Mesendoderm (in vitro differentiated cells): Measurements from ENCODE around the gene RNF214.

ENCODE experiments used
- DNase-seq: peaks from one replicate; pipeline ENCODE4 v3.0.0; 2013
- H2AK5ac ChIP-seq: 2 replicates; pipeline ENCODE4 v1.6.1; 2013; ENCODE audit warnings: low read length, inconsistent platforms
- H2BK120ac ChIP-seq: 2 replicates; pipeline ENCODE4 v1.6.1; 2013; ENCODE audit warnings: low read depth, mild to moderate bottlenecking, low read length, moderate library complexity, mixed read lengths
- H2BK15ac ChIP-seq: replicated peaks from 2 replicates; pipeline ENCODE4 v1.6.1; 2013; ENCODE audit warnings: low read depth, mild to moderate bottlenecking, moderate library complexity
- H2BK5ac ChIP-seq: 2 replicates; pipeline ENCODE4 v1.6.1; 2013; ENCODE audit warnings: low read length, inconsistent platforms
- H3K18ac ChIP-seq: 2 replicates; pipeline ENCODE4 v1.6.1; 2013; ENCODE audit warnings: mild to moderate bottlenecking, low read length, mixed read lengths
- H3K23ac ChIP-seq: one replicate; pipeline ENCODE4 v1.6.1; 2013; ENCODE audit warnings: low read length
- H3K27ac ChIP-seq: 2 replicates; pipeline ENCODE4 v1.5.1; 2013; ENCODE audit warnings: low read depth, mild to moderate bottlenecking, inconsistent platforms, low read length, moderate library complexity
- H3K27me3 ChIP-seq: 2 replicates; pipeline ENCODE4 v1.6.1; 2013; ENCODE audit warnings: low read length, control low read depth, mild to moderate bottlenecking, inconsistent platforms; ENCODE audit not compliant: insufficient read depth, poor library complexity
- H3K36me3 ChIP-seq: 2 replicates; pipeline ENCODE4 v1.6.1; 2013; ENCODE audit warnings: low read length, inconsistent platforms; ENCODE audit not compliant: control insufficient read depth, insufficient read depth
- H3K4ac ChIP-seq: one replicate; pipeline ENCODE4 v1.6.1; 2013; ENCODE audit warnings: low read depth, mild to moderate bottlenecking, low read length, moderate library complexity
- H3K4me1 ChIP-seq: 2 replicates; pipeline ENCODE4 v1.6.1; 2013; ENCODE audit warnings: low read depth, low read length, inconsistent platforms; ENCODE audit not compliant: control insufficient read depth
- H3K4me2 ChIP-seq: 2 replicates; pipeline ENCODE4 v1.6.1; 2013; ENCODE audit warnings: low read length
- H3K4me3 ChIP-seq: 2 replicates; pipeline ENCODE4 v1.5.1; 2013; ENCODE audit warnings: mild to moderate bottlenecking, low read length
- H3K56ac ChIP-seq: one replicate; pipeline ENCODE4 v1.6.1; 2013; ENCODE audit warnings: low read length
- H3K79me1 ChIP-seq: 2 replicates; pipeline ENCODE4 v1.6.1; 2013; ENCODE audit warnings: low read length, inconsistent platforms
- H3K79me2 ChIP-seq: 2 replicates; pipeline ENCODE4 v1.6.1; 2013; ENCODE audit warnings: mild to moderate bottlenecking, low read length; ENCODE audit not compliant: control insufficient read depth, insufficient read depth
- H3K9ac ChIP-seq: 2 replicates; pipeline ENCODE4 v1.6.1; 2013; ENCODE audit warnings: low read length, inconsistent platforms
- H4K5ac ChIP-seq: one replicate; pipeline ENCODE4 v1.6.1; 2013; ENCODE audit warnings: low read length
- H4K8ac ChIP-seq: one replicate; pipeline ENCODE4 v1.6.1; 2013; ENCODE audit warnings: low read depth, mild to moderate bottlenecking, control low read depth, low read length, moderate library complexity
- WGBS: extraction: QIAGEN DNeasy Blood & Tissue Kit; methylation state at CpG from one replicate; pipeline ENCODE4 v1.1.7; 2013; ENCODE audit warnings: low lambda C conversion rate, missing lambda C conversion rate; ENCODE audit not compliant: insufficient coverage; ENCODE audit errors: extremely low coverage; 5-methylcytosine and 5-hydroxymethylcytosine counted together

RNF214 gene

DNA sequence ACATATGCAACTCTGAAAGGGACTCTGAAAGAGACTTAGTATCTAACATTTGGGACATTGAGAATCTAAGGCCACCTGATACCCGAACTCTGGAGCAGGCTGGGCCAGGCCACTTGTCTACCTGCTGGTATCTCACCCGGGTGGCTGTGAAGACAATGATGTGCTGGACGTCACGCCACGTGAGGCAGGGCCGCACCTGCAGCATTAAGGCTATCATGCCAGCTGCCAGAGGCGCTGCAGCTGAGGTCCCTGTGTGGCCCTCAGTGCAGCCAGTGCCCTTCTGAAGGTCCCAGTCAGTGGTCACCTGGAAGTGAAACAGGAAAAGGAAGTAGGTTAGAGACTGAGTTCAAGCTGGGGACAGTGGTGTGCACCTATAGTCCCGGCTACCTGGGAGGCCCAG lies 13.0 kb upstream of the RNF214 start:
- no peak overlapping the region for H3K27ac ChIP-seq
- H3K4me1 ChIP-seq: no peaks in the 10 kb centered on the region
- H3K4me3 ChIP-seq: no peak overlapping the region
- H3K27me3 ChIP-seq: no peaks in the 10 kb centered on the region
- H2BK15ac ChIP-seq: no peak overlapping the region
- H4K5ac ChIP-seq: no peak overlapping the region
- no peak overlapping the region for H2BK120ac ChIP-seq
- H2BK5ac ChIP-seq: no peak overlapping the region
- peaks cover 18% of the 10 kb centered on the region for H3K36me3 ChIP-seq
- no peak overlapping the region for H3K4ac ChIP-seq
- no peak overlapping the region for H4K8ac ChIP-seq
- H3K9ac ChIP-seq: no peak overlapping the region
- H3K79me1 ChIP-seq: no peaks in the 10 kb centered on the region
- no CpG with 5 or more reads among the region's 8 CpGs for WGBS
- H2AK5ac ChIP-seq: no peak overlapping the region
- DNase-seq: no peak
- no peak overlapping the region for H3K18ac ChIP-seq
- no peak overlapping the region for H3K23ac ChIP-seq
- H3K56ac ChIP-seq: no peak overlapping the region
- no peaks in the 10 kb centered on the region for H3K79me2 ChIP-seq
- no peak overlapping the region for H3K4me2 ChIP-seq

DNA sequence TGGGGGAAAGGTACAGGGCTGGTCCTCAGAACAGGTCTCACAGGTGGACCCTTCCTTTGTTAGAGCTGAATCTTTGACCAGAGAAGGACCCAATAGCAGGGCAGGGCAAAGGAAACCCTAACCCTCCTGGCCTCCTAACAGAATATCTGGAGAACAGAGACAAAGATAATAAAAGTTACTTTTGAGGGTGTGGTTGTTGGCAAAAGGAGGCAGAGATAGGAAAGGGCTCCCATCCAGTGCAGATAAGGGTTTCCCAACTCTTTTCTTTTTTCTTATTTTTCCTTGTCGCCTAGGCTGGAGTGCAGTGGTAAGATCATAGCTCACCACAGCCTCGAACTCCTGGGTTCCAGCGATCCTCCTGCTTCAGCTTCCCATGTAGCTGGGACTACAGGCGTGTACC lies 12.5 kb upstream of the RNF214 start:
- H3K56ac ChIP-seq: no peak overlapping the region
- no peak overlapping the region for H2BK15ac ChIP-seq
- H3K27ac ChIP-seq: no peak overlapping the region
- H2BK5ac ChIP-seq: no peak overlapping the region
- WGBS: no CpG with 5 or more reads among the region's 4 CpGs
- no peak overlapping the region for H2BK120ac ChIP-seq
- no peak overlapping the region for H3K18ac ChIP-seq
- H4K8ac ChIP-seq: no peak overlapping the region
- H3K79me2 ChIP-seq: no peaks in the 10 kb centered on the region
- no peak overlapping the region for H3K4me3 ChIP-seq
- H4K5ac ChIP-seq: no peak overlapping the region
- DNase-seq: no peak
- H3K9ac ChIP-seq: no peak overlapping the region
- H2AK5ac ChIP-seq: no peak overlapping the region
- H3K79me1 ChIP-seq: no peaks in the 10 kb centered on the region
- peaks cover 18% of the 10 kb centered on the region for H3K36me3 ChIP-seq
- no peak overlapping the region for H3K4me2 ChIP-seq
- H3K23ac ChIP-seq: no peak overlapping the region
- no peaks in the 10 kb centered on the region for H3K27me3 ChIP-seq
- no peak overlapping the region for H3K4ac ChIP-seq
- no peaks in the 10 kb centered on the region for H3K4me1 ChIP-seq

DNA sequence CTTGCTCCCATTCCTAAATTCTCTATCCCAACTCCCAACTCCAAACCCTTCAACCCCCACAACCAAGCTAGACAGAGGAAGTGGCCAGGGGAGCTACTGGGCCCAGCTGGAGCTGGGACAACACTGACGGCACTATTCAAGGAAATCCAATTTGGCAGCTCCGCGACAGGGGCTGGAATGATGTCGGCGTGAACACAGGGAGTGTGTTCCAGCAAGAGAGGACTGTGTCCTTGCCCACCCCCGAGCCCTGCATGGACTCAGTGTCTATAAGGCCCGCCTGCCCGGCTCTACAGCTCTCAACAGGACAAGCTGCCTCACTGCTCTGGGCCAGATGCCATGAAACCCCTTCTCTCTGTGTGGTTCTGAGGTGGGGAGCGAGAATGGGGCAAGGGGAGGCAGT lies 11.9 kb upstream of the RNF214 start:
- no CpG with 5 or more reads among the region's 9 CpGs for WGBS

DNA sequence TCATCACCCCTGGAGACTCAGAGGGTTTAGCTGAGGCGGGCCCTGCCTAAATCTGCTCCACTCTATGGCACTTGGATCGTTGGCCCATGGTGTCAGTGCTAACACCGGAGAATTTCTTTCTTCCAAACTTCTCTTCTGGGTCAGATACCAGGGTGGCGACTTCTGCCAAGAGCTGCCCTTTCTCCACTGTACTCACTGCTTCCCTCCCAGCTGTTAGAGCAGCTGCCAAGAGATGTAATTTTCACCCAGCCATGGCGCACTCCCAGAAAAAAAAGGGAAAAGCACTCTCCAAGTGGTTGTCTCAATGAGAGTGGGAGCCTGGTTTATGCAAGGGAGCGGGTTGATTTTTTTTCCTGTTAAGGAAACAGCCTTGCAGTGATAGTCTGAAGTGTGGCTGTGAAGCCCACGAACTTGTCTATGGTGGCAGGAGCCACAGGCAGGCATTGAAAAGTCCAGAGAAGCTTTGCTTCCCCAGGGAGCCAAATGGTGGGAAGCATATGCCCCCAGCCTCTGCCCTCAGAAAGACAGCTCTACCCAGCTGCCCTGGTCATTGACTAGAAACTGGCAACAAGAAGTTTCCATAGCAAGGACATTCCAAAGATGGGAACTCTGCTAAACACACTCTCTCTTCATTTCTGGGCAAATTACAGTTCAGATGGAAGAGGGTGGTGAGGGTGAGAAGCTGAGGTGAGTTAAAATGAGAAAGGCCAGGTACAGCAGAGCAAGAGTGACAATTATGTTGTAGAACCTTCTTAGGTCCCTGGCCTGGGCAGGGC lies 11.3 kb upstream of the RNF214 start:
- Histone ChIP-seq H3K27me3 (no peaks in the 10 kb centered on the region), H3K4me2 (no peak overlapping the region), H3K9ac (no peak overlapping the region), H3K4ac (no peak overlapping the region), H2AK5ac (no peak overlapping the region), H4K5ac (no peak overlapping the region), H3K79me1 (no peaks in the 10 kb centered on the region), H3K4me1 (no peaks in the 10 kb centered on the region), H2BK15ac (no peak overlapping the region), H2BK120ac (no peak overlapping the region), H3K27ac (no peak overlapping the region), H3K56ac (no peak overlapping the region), H3K4me3 (no peak overlapping the region), H2BK5ac (no peak overlapping the region), H3K23ac (no peak overlapping the region), H3K79me2 (no peaks in the 10 kb centered on the region), H3K36me3 (peaks cover 22% of the 10 kb centered on the region), H4K8ac (no peak overlapping the region), H3K18ac (no peak overlapping the region)
- no peak for DNase-seq
- WGBS: no CpG with 5 or more reads among the region's 7 CpGs

More for the DNA sequence above, 11.9 kb upstream of the RNF214 start:
- no peaks in the 10 kb centered on the region for H3K79me2 ChIP-seq
- no peak overlapping the region for H4K8ac ChIP-seq
- DNase-seq: no peak
- no peak overlapping the region for H4K5ac ChIP-seq
- no peak overlapping the region for H3K4me3 ChIP-seq
- H2BK120ac ChIP-seq: no peak overlapping the region
- H3K36me3 ChIP-seq: peaks cover 20% of the 10 kb centered on the region
- H2BK15ac ChIP-seq: no peak overlapping the region
- H2AK5ac ChIP-seq: no peak overlapping the region
- no peaks in the 10 kb centered on the region for H3K27me3 ChIP-seq
- no peak overlapping the region for H3K18ac ChIP-seq
- H3K4ac ChIP-seq: no peak overlapping the region
- no peaks in the 10 kb centered on the region for H3K79me1 ChIP-seq
- no peak overlapping the region for H2BK5ac ChIP-seq
- H3K4me1 ChIP-seq: no peaks in the 10 kb centered on the region
- H3K9ac ChIP-seq: no peak overlapping the region
- H3K4me2 ChIP-seq: no peak overlapping the region
- no peak overlapping the region for H3K27ac ChIP-seq
- H3K23ac ChIP-seq: no peak overlapping the region
- no peak overlapping the region for H3K56ac ChIP-seq

DNA sequence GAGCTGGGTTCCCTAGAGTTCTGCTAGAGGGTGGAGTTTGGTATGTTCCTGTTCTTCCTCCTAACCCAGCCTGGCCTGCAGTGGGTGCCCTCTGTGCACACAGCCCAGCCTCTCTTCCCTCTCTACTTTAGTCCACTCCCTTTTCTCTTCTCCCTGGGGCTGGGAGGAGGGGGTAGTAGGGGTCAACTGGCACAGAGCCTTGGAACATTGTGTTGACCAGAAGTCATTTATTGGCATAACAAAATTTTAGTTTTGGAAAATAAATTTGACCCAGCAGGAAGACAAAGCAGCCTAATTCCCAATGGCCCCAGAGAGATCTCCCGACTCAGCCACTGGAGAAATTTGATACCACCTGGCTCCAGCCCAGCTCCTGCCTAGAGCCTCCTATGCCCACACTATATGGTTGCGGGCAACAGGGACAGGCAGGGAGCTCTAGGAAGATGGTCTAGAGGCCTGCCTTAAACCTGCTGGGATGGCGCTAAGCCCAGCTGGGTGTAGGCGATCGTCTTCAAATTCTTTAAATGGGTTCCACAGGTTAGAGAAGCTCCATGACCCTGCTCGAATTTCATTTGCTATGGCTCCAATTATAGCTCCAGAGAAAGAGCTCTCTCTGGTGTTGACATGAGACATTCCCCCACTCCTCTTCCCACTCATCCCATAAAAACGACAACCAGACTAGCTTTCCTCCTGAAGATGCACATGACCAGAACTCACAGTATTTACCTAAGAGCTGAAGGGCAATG lies 10.5 kb upstream of the RNF214 start:
- H3K36me3 ChIP-seq: peaks cover 22% of the 10 kb centered on the region

More for the DNA sequence above, 10.5 kb upstream of the RNF214 start:
- Histone ChIP-seq H3K4ac (no peak overlapping the region), H3K79me2 (no peaks in the 10 kb centered on the region), H4K8ac (no peak overlapping the region), H3K4me3 (no peak overlapping the region), H3K27me3 (no peaks in the 10 kb centered on the region), H2BK15ac (no peak overlapping the region), H3K27ac (no peak overlapping the region), H3K79me1 (no peaks in the 10 kb centered on the region), H3K4me2 (no peak overlapping the region), H3K4me1 (no peaks in the 10 kb centered on the region), H3K18ac (no peak overlapping the region), H4K5ac (no peak overlapping the region), H2AK5ac (no peak overlapping the region), H3K23ac (no peak overlapping the region), H2BK5ac (no peak overlapping the region), H3K56ac (no peak overlapping the region), H3K9ac (no peak overlapping the region), H2BK120ac (no peak overlapping the region)
- WGBS: no CpG with 5 or more reads among the region's 7 CpGs
- DNase-seq: no peak
